ENCODE data around the gene SHCBP1L. TPM values are rescaled to one million over a fixed set of nuclear protein-coding genes. Genes with fewer than 3 reads are reported as not detected.

The SHCBP1L gene
- total RNA-seq = 0.11 and 0.13 TPM in 2 replicates

GRCh38 chr1:182952677-182953444 is at the start of gene SHCBP1L:
SHCBP1L (minus strand) TSS chr1:182953166; CDS start chr1:182953133, 33 bp downstream.

Small RNA genes within 50 kb of the gene (small RNA-seq; reads per million reads assigned to genes)
- gene HMGN1P4 (not detected), gene RNU6-41P (not detected)

Other genes with a start within 250 kb of the SHCBP1L start
- gene NPL, start 163.4 kb downstream of the SHCBP1L start, total RNA-seq = 2.9 and 5.9 TPM in 2 replicates
- 141 and 145 TPM in 2 replicates for gene DHX9, start 113.8 kb downstream of the SHCBP1L start, total RNA-seq
- 237 and 238 TPM in 2 replicates for gene LAMC1, start 70.3 kb upstream of the SHCBP1L start, total RNA-seq
- gene LAMC2, start 233.1 kb upstream of the SHCBP1L start, total RNA-seq = 1.4 and 4.8 TPM in 2 replicates

Data from articular chondrocyte of knee joint (primary cell).